Right atrium auricular region (tissue), 2 donors: Measurements from ENCODE around the gene SIRT7. TPM values are rescaled to one million over a fixed set of nuclear protein-coding genes. Genes with fewer than 3 reads are reported as not detected.

Source experiments
- DNase-seq: peaks from one replicate; pipeline ENCODE4 v3.0.0-alpha.2; 2019; ENCODE audit warnings: low spot score
- H3K27ac ChIP-seq, 2 donors: fragments of 200-600 bp; sonication (generic); 1 replicate in 1 of 2; 2 replicates in 1 of 2; pipeline ENCODE4 v1.5.1; 2016 to 2019
- H3K27me3 ChIP-seq, 2 donors: fragments of 200-600 bp; sonication (generic); one replicate each; pipeline versions ENCODE4 v1.5.1 to v1.6.0; 2017 to 2019
- H3K36me3 ChIP-seq: fragments of 200-600 bp; sonication (generic); one replicate; pipeline ENCODE4 v1.5.1; 2016
- H3K4me1 ChIP-seq, 2 donors: fragments of 200-600 bp; sonication (generic); one replicate each; pipeline versions ENCODE4 v1.5.1 to v1.6.0; 2017 to 2019
- H3K4me3 ChIP-seq, 2 donors: fragments of 200-600 bp; sonication (generic); 1 replicate in 1 of 2; 2 replicates in 1 of 2; pipeline ENCODE4 v1.5.1; 2017 to 2019; ENCODE audit warnings: mild to moderate bottlenecking in 1 of 2, moderate library complexity in 1 of 2
- H3K9me3 ChIP-seq, 2 donors: fragments of 200-600 bp; sonication (generic); one replicate each; pipeline ENCODE4 v1.5.1; 2019
- CTCF ChIP-seq, 2 donors: fragments of 200-600 bp; sonication (generic); IDR thresholded peaks; one replicate each; pipeline ENCODE4 v1.5.1; 2019; ENCODE audit warnings: antibody characterized with exemption in 2 of 2
- total RNA-seq, 2 donors: library from RNA; depleted of rRNA; stranded (reverse); fragments of >200 nt; gene quantifications; one replicate each; pipeline ENCODE4 v1.1.0, GENCODE V29; 2016

Gene SIRT7
- total RNA-seq, result 1 to 10 TPM; 2.8 to 4.9 TPM

GRCh38 chr17:81917565-81918332 lies at the start of gene SIRT7:
Gene SIRT7, minus strand, starts transcription at chr17:81918176. Its CDS starts 45 bp downstream, at chr17:81918131.
- Histone ChIP-seq H3K27me3 (no peaks in the 10 kb centered on the region), H3K9me3 (no peaks in the 10 kb centered on the region), H3K36me3 (peaks cover 53% of the 10 kb centered on the region), H3K4me3 (peak within 1 kb of the TSS; percentile 73 to 85), H3K27ac (peak within 1 kb of the TSS; percentile 39 to 41), H3K4me1 (peaks cover 0 to 49% of the 10 kb centered on the region in 2 donors)
- DNase-seq, result peak; percentile 68
- no peak for TF ChIP-seq CTCF (IDR thresholded peaks at IDR 0.05)

- Histone ChIP-seq H3K27ac (no peak overlapping the region), H3K27me3 (peaks cover 3 to 4% of the 10 kb centered on the region in 2 donors)
These were observed 49.2 kb upstream of the SIRT7 start for GRCh38 chr17:81967244-81967532.

GRCh38 chr17:81966343-81967243 lies 48.6 kb upstream of the SIRT7 start:
- H3K4me3 ChIP-seq, result no peak overlapping the region
- peaks cover 0 to 25% of the 10 kb centered on the region in 2 donors for H3K4me1 ChIP-seq
- peaks cover 8 to 10% of the 10 kb centered on the region in 2 donors for H3K27me3 ChIP-seq
- H3K9me3 ChIP-seq, result no peaks in the 10 kb centered on the region
- no peaks in the 10 kb centered on the region for H3K36me3 ChIP-seq
- no peak for DNase-seq
- no peak overlapping the region for H3K27ac ChIP-seq
- TF ChIP-seq CTCF (IDR thresholded peaks at IDR 0.05), result no peak

More at GRCh38 chr17:81967244-81967532, 49.2 kb upstream of the SIRT7 start:
- DNase-seq, result no peak
- TF ChIP-seq CTCF (IDR thresholded peaks at IDR 0.05), result no peak
- H3K4me1 ChIP-seq, result peaks cover 0 to 19% of the 10 kb centered on the region in 2 donors
- no peaks in the 10 kb centered on the region for H3K36me3 ChIP-seq
- H3K9me3 ChIP-seq, result no peaks in the 10 kb centered on the region
- H3K4me3 ChIP-seq, result no peak overlapping the region

- Histone ChIP-seq H3K27me3 (peaks cover 11 to 25% of the 10 kb centered on the region in 2 donors), H3K36me3 (no peaks in the 10 kb centered on the region), H3K27ac (no peak overlapping the region), H3K4me3 (no peak overlapping the region), H3K9me3 (no peaks in the 10 kb centered on the region), H3K4me1 (peaks cover 0 to 40% of the 10 kb centered on the region in 2 donors)
- no peak for DNase-seq
- TF ChIP-seq CTCF (IDR thresholded peaks at IDR 0.05), result no peak
These were observed 46.3 kb upstream of the SIRT7 start for GRCh38 chr17:81964081-81964849.
